GM18526 (cell line): ENCODE measurements around the gene SLC23A1.

Source experiments
- POLR2A ChIP-seq: IDR thresholded peaks from 3 replicates; pipeline ENCODE4 v1.6.1; 2011; ENCODE audit not compliant: insufficient read length; ENCODE audit errors: extremely low read depth

Gene SLC23A1

DNA sequence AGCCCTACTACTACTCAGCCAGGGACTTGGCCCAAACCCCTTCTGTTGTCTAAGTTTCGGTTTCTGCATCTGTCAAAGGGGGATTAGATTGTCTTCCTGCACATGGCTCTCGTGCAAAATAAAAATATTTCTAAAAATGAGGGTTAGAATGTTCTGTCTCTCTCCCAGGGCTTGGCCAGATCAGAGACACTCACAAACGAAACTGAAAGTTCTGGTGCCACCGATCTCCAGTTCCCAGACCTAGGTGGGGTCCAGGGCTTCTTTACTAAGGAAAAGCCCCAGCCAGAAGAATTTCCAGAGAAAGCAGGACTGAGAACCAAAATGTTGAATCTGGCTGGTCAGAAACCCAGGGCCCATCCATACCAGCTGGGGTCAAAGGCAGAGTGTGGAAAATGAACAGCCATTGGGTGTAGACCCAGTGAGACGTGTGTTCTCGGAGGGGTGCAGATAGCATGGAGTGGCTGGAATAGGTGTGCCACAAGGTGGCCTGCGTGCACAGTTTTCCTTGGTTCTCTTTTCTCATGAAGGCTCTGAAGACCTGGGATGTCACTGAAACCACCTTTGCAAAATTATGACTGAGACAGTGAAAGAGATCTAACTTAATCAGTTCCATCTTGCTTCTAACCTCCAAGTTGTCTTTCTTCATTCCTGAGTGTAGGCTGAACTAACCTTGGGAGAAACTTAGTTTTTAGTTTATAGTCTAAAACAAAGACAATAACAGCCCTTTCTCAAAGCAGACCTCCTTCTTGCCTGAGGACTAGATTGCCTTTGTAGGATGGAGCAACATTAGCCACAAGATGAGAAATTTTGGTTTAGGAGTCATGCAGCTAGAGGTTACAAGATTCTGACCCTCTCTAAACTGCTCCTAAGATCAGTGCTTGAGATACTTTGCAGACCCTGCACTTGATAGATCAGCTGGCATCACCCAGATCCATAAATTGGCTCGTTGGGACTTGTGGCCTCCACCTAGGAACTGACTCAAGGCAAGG, 2.3 kb upstream of the SLC23A1 start:
- no peak for TF ChIP-seq POLR2A

DNA sequence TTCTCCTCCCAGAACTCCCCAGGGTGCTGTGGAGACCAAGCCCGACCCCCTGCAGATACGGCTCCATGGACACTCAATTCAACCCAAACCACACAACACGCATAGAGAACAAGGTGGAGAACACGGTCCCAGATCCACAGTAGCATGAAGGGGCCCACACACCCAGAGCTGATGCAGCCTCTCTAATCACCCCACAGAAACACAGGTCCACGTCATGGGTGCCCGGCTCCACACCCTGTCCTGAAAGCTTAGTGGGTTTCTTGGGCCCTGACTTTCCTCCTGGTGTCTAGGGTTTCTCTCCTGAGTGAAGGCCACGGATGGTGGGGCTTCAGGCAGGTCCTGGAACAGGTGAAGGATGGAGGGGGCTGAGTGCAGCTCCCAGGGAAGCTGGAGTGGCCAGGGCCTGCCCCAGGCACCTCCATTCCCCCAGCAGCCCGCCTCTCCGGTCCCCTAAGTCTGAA, 1.5 kb upstream of the SLC23A1 start:
- peak; percentile 30 for TF ChIP-seq POLR2A

DNA sequence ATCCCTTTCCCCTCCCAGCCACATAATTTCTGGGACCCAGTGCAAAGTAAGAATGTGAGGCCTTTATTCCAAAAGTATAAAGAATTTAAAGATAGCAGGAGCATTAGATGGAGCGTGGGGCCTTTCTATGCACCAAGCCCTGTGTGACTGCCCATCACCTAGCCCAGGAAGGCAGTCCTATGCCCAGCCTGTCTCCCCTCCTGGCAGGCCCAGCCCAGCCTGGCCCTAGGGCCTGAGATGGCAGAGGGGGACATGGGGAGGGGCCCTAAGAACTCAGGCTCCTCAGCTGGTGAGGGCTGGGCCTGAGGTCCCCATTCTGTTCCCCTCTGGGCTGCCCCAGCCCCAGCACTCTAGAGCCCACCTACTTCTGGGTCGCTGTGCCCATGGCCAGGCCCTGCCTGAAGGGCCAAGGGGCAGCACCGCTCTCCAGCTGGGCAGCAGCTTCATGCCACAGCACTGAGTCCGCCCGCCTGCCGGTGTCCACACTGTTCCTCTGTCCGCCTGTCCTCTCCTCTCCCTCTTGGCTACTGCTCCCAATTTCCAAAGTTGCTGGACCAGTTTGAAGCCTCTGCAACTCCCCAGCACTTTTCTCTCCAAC, 995 bp upstream of the SLC23A1 start:
- no peak for TF ChIP-seq POLR2A

DNA sequence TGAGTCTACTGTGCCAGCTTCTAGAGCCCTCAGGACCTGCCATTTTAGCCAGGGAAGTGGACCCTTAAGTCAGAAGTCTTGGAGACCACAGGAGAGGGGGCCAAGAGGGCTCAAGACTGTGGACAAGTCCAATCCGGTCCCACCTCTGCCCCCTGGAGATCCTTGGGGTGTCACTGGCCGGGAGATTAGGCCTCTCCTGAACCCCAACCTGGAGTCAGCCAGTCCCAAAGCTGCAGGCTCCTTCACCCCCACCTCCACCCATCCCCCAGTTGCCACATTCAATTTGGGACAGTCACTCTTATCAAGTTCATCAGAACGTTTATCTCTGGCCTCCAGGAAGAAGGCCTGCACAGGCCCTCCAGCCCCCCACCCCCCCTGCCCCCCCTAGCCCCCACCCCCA, 290 bp downstream of the SLC23A1 start:
- no peak for TF ChIP-seq POLR2A

DNA sequence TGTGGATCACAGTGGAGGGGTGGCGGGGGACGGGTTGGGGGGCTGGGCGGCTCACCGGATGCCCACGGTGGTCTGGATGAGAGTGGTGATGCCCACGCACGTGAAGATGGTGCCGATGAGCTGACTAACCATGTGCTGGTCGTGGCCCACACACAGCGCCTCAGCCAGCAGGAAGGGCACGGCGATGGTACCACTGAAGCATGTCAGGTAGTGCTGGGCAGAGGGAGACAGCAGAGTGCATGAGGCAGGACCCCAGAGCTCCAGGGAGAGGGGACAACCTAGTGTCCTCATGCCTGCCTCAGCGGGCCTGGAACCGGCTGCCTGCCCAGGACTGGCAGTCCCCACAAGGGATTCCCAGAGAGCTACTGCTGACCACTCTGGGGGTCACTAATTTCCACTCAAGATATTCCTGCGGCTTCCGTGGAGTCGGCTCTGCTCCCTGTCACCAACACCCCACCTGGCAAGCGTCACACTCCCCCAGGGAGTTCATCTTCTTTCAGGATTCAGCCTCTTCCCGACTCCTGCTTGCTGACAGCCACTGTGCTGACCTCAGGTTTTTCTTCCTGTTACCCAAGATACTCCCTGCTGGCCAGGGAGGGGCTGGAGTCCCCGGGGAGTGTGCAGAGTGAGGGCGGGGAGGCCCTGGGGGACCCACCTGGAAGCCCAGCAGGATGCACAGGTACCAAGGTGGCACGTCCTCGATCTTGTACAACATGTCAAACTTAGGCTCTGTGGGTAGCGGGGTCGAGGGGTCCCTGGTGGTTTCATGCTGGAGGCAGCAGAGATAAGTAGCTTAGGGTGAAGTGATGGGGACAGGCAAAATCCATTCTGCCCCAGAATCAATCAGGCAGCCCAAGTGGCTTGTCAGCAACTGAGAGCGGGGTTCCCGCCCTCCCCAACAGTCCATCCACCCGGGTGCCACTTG, 998 bp downstream of the SLC23A1 start:
- peak; percentile 20 for TF ChIP-seq POLR2A

DNA sequence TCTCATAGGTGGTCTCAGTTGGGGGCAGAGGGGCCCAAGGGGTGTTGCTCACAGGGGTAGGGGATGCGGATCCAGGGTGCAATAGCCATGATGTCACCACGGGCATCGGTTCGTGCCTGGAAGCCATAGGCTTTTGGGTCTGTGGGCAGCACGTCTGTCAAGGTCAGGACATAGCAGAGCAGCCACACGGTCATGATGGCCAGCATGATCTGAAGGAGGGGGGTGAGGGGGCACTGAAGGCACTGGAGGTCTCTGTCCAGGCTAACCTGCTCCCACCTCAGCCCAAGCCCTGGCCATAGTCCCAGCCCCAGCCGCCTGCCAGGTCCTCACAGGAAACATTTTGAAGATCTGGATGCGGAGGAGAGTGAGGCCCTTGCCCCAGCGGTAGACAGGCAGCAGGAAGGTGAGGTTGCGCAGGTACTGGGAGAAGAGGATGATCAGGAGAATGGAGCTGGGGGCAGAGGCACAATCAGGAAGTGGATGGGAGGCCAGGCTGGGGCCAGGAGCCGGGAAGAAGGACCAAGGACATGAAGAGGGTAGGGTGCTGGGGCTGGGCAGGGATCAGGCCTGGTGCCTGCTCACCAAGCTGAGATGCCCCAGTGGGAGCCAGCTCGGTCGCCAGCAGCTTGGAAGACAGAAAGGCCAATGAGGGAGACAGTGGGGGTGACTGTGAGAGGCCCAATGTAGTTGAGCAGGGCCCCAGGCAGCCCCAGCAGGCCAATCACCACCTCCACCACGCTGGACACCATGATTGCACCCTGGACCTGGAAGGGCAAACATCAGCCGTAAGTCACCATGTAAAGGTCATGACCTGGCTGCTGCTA, 3.3 kb downstream of the SLC23A1 start:
- TF ChIP-seq POLR2A, result no peak

DNA sequence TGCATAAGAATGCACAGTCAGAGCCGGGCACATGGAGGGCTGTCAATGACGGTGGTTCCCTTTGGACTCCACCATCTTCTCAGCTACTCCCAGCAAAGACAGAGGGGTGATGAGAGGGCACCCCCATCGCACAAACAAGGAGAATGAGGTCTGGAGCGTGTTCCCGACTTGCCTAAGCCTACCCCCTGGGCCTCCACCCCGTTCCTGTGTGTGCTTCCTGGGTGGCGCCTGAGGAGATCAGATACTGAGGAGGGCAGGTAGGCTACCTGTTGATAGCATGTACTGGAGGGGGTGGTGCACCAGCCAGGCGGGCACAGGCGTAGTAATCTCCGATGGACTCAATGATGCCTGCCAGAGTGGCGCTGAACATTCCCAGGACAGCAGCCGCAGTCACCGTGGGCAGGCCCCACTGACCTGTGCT, 4.1 kb downstream of the SLC23A1 start:
- no peak for TF ChIP-seq POLR2A

DNA sequence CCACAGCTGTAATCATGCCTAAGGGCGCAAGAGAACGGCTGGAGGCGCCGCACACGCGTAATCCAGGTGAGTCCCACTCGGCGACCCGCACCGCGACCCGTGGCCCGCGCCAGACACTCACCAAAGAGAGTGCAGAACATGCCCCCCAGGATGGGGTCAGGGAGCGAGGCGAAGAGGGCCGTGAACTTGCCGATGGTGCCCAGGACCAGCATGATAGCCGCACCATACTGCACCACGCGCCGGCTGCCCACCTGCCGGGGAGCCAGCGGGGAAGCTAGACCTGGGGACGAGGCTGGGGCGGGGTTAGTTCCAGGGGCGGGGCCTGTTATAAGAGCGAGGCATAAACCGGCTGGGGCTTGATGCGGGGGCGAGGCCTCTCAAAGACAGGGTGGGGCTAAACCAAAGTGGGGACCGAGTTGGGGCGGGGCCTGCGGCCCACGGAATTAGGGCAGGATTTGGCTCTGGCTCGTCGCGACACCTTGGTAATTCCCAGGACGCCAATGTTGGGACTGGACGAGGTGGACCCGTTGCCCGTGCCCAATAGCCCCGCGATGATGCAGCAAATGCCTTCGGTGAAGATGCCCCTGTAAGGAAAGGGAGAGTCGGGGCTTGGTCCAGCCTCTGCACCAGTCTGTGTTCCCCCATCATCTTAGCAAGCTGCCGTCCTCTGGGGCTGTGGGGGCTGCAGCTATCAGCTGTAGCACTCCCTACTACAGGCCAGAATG, 4.8 kb downstream of the SLC23A1 start:
- no peak for TF ChIP-seq POLR2A

DNA sequence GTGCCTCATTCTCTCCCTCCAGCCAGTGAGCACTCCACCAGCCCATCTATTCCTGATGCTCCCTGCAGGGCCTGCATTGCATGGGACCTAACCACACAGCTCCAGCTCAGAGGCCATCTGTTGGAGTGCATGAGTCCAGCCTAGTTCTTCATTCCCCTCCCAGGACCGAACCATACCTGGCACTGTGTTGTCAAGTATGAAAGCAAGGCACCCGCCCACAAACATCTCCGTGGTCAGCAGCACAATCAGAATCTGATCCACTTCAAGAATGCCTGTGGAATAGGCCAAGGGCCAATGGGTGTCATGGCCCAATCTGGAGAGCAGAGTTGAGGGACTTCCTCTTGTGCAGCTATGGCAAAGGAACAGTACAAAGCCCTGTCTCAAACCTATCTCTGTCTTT, 5.9 kb downstream of the SLC23A1 start:
- no peak for TF ChIP-seq POLR2A

DNA sequence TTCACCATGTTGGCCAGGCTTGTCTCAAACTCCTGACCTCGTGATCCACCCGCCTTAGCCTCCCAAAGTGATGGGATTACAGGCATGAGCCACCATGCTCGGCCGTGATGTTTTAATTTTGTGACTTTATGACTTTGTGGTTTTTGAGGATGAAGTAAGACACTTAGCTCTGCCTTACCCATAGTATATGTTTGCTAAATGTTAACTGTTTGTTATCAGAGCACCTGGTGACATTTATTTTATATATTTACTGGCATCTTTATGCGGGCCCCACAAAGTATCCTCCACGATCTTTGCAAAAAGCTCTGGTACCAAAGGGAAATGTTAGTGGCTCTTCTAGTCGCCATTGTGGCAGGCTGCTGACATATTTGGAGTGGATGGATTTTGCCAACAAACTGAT, 6.7 kb downstream of the SLC23A1 start:
- TF ChIP-seq POLR2A, result no peak

DNA sequence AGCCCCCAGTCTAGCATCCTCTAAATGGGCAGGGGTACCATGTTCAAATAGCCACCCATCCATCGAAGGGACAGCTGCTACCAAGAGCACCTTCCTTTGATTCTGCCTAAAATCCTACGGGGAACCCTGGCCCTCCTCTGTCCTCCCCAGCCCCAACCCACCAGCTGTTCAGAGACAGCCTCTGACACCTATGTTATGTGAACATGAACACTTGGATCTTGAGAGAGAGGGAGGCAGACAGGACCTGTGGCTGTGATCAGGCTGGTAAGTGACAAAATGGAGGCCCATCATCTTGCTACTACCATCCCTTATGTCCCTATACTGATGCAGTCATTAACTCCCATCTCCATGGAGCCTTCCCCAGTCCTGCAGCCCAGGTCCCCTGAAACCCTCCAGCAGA, 8.2 kb downstream of the SLC23A1 start:
- TF ChIP-seq POLR2A, result no peak

DNA sequence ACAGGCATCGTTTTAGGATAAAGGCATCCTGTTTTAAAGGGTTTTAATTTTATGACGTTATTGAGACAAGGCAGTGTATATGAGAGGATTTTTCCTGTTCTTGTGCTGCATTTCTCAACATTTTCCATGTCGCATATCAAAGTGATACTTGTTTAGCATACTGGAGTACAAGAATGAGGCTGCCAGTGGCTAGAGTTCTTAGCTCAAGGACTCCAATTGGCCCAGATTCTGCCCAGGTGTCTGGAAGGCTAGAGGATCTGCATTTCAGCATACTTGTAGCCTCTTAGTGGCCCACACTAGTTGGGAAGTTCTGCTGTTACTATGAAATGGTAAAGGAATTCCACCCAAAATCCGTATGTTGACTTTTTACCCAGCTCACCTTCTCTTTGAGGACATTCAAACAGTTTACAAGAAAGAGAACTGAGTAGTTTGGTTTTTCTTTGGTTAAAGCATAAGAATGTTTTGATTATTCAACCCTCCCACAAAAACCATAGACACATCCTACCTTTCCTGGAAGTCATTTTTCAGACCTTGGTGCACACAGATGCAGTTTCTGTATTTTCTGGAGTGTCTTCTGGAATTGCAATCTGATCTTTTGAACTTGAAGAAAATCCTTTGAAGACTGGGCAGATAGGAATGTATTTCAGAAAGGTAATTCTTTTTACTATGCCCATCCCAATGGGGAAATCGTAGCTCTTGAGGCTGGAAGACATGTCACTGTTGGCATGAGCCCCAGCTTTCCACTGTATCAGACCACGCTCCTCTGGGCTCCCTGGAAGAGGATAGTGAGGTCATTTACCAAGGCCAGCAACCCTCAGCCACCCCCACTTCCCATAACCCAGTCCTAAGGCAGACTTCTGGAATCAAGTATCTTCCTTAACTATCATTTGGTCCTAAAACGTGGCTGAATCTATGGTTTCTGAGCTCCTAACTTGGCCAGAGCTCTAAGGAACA, 11.3 kb downstream of the SLC23A1 start:
- TF ChIP-seq POLR2A, result no peak

DNA sequence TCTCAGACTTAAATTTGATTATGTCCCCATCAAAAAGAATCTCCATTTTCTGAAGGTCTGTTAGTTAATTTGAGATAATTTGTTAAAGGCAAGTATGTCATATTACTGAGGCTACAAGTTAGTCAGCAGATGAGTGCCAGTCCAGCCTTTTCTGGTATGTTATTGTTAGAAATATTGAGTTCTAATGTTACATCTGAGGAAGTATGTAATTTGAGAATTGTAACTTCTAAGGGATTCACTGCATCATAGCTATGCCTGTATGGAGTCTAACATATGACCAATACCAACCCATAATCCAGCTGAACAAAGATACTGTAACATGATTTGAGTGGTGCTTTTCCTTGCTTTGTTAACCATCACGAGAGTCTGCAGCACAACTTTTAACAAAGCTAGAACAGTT, 13.9 kb downstream of the SLC23A1 start:
- no peak for TF ChIP-seq POLR2A
